SJSA1 (cell line): ENCODE results near the gene RBM19. TPM values are rescaled to one million over a fixed set of nuclear protein-coding genes. Genes with fewer than 3 reads are reported as not detected.

Experiments used
- DNase-seq, 2 experiments: peaks; one replicate each; pipeline ENCODE4 v3.0.0-alpha.2; 2015 to 2020; ENCODE audit warnings: low spot score in 2 of 2, low read depth in 1 of 2
- H3K27ac ChIP-seq: fragments of 250-450 bp; sonication (Bioruptor Pico); 2 replicates; pipeline ENCODE4 v1.5.1; 2020; ENCODE audit warnings: mild to moderate bottlenecking, moderate library complexity
- H3K27me3 ChIP-seq: fragments of 250-450 bp; sonication (Bioruptor Pico); replicated peaks from 2 replicates; pipeline ENCODE4 v1.5.1; 2020; ENCODE audit warnings: mild to moderate bottlenecking, moderate library complexity
- H3K36me3 ChIP-seq: fragments of 250-450 bp; sonication (Bioruptor Pico); 2 replicates; pipeline ENCODE4 v1.5.1; 2020; ENCODE audit warnings: mild to moderate bottlenecking
- H3K4me1 ChIP-seq: fragments of 250-450 bp; sonication (Bioruptor Pico); replicated peaks from 2 replicates; pipeline ENCODE4 v1.6.1; 2021; ENCODE audit warnings: mild to moderate bottlenecking
- H3K4me3 ChIP-seq: fragments of 250-450 bp; sonication (Bioruptor Pico); 2 replicates; pipeline ENCODE4 v1.5.1; 2020; ENCODE audit warnings: mild to moderate bottlenecking
- H3K9me3 ChIP-seq: fragments of 250-450 bp; sonication (Bioruptor Pico); replicated peaks from 2 replicates; pipeline ENCODE4 v1.5.1; 2020; ENCODE audit warnings: mild to moderate bottlenecking
- total RNA-seq: library from RNA; depleted of rRNA; stranded (reverse); fragments of >200 nt; shearing (Covaris generic); gene quantifications from 2 replicates; pipeline ENCODE4 v1.2.3, GENCODE V29; 2014

The RBM19 gene
- total RNA-seq, 1 experiment from 2014 or later: 433 TPM

- peak overlapping the region; percentile 79 for H3K27ac ChIP-seq
- peaks cover 19% of the 10 kb centered on the region for H3K36me3 ChIP-seq
- H3K4me3 ChIP-seq: no peak overlapping the region
- H3K9me3 ChIP-seq: no peaks in the 10 kb centered on the region
- peaks cover 39% of the 10 kb centered on the region for H3K4me1 ChIP-seq
- no peaks in the 10 kb centered on the region for H3K27me3 ChIP-seq
- DNase-seq: peak; percentile 36 to 61
Observed at GRCh38 chr12:113861708-113862312, 104.3 kb downstream of the RBM19 start.

- Histone ChIP-seq H3K36me3 (peaks cover 22% of the 10 kb centered on the region), H3K27ac (peak overlapping the region; percentile 79), H3K9me3 (no peaks in the 10 kb centered on the region), H3K27me3 (no peaks in the 10 kb centered on the region), H3K4me3 (no peak overlapping the region), H3K4me1 (peaks cover 39% of the 10 kb centered on the region)
- DNase-seq: peak; percentile 67 to 85
Observed at GRCh38 chr12:113860950-113861349, 105.2 kb downstream of the RBM19 start.

- no peak for DNase-seq
- no peaks in the 10 kb centered on the region for H3K27me3 ChIP-seq
- peak overlapping the region; percentile 79 for H3K27ac ChIP-seq
- H3K36me3 ChIP-seq: peaks cover 22% of the 10 kb centered on the region
- no peak overlapping the region for H3K4me3 ChIP-seq
- no peaks in the 10 kb centered on the region for H3K9me3 ChIP-seq
- H3K4me1 ChIP-seq: peaks cover 39% of the 10 kb centered on the region
Observed at GRCh38 chr12:113860059-113860820, 105.9 kb downstream of the RBM19 start.

- no peak for DNase-seq
- Histone ChIP-seq H3K27ac (no peak overlapping the region), H3K36me3 (peaks cover 22% of the 10 kb centered on the region), H3K27me3 (no peaks in the 10 kb centered on the region), H3K9me3 (no peaks in the 10 kb centered on the region), H3K4me3 (no peak overlapping the region), H3K4me1 (peaks cover 35% of the 10 kb centered on the region)
Observed at GRCh38 chr12:113858841-113859386, 107.2 kb downstream of the RBM19 start.

GRCh38 chr12:113857371-113857770 is 108.8 kb downstream of the RBM19 start:
- Histone ChIP-seq H3K27ac (no peak overlapping the region), H3K4me1 (peaks cover 20% of the 10 kb centered on the region), H3K27me3 (no peaks in the 10 kb centered on the region), H3K4me3 (no peak overlapping the region), H3K9me3 (no peaks in the 10 kb centered on the region), H3K36me3 (peaks cover 29% of the 10 kb centered on the region)
- DNase-seq: no peak

GRCh38 chr12:113855998-113856397 is 110.1 kb downstream of the RBM19 start:
- H3K27me3 ChIP-seq: no peaks in the 10 kb centered on the region
- no peak overlapping the region for H3K4me3 ChIP-seq
- no peaks in the 10 kb centered on the region for H3K9me3 ChIP-seq
- DNase-seq: no peak
- peaks cover 29% of the 10 kb centered on the region for H3K36me3 ChIP-seq
- H3K4me1 ChIP-seq: peaks cover 6% of the 10 kb centered on the region
- H3K27ac ChIP-seq: no peak overlapping the region

GRCh38 chr12:113854385-113855142 is 111.6 kb downstream of the RBM19 start:
- Histone ChIP-seq H3K4me3 (no peak overlapping the region), H3K27me3 (no peaks in the 10 kb centered on the region), H3K4me1 (peaks cover 8% of the 10 kb centered on the region), H3K9me3 (no peaks in the 10 kb centered on the region), H3K27ac (no peak overlapping the region), H3K36me3 (peaks cover 24% of the 10 kb centered on the region)
- DNase-seq: no peak

GRCh38 chr12:113853491-113853890 is 112.6 kb downstream of the RBM19 start:
- Histone ChIP-seq H3K27me3 (no peaks in the 10 kb centered on the region), H3K27ac (no peak overlapping the region), H3K4me3 (no peak overlapping the region), H3K9me3 (no peaks in the 10 kb centered on the region), H3K36me3 (peaks cover 24% of the 10 kb centered on the region), H3K4me1 (peaks cover 8% of the 10 kb centered on the region)
- DNase-seq: no peak

GRCh38 chr12:113852695-113853490 is 113.2 kb downstream of the RBM19 start:
- no peak for DNase-seq
- peaks cover 8% of the 10 kb centered on the region for H3K4me1 ChIP-seq
- peaks cover 24% of the 10 kb centered on the region for H3K36me3 ChIP-seq
- no peaks in the 10 kb centered on the region for H3K27me3 ChIP-seq
- H3K27ac ChIP-seq: no peak overlapping the region
- H3K9me3 ChIP-seq: no peaks in the 10 kb centered on the region
- H3K4me3 ChIP-seq: no peak overlapping the region

- H3K4me1 ChIP-seq: peaks cover 8% of the 10 kb centered on the region
- H3K4me3 ChIP-seq: no peak overlapping the region
- H3K27me3 ChIP-seq: no peaks in the 10 kb centered on the region
- H3K27ac ChIP-seq: no peak overlapping the region
- no peak for DNase-seq
- peaks cover 17% of the 10 kb centered on the region for H3K36me3 ChIP-seq
- no peaks in the 10 kb centered on the region for H3K9me3 ChIP-seq
Observed at GRCh38 chr12:113852264-113852663, 113.9 kb downstream of the RBM19 start.

- H3K4me3 ChIP-seq: no peak overlapping the region
- peaks cover 9% of the 10 kb centered on the region; the same call in 1 of the 2 replicates for H3K36me3 ChIP-seq
- H3K27ac ChIP-seq: no peak overlapping the region
- DNase-seq: no peak
- no peaks in the 10 kb centered on the region for H3K9me3 ChIP-seq
- peaks cover 13% of the 10 kb centered on the region for H3K4me1 ChIP-seq
- H3K27me3 ChIP-seq: no peaks in the 10 kb centered on the region
Observed at GRCh38 chr12:113850309-113851056, 115.6 kb downstream of the RBM19 start.

GRCh38 chr12:113847856-113848255 is 118.3 kb downstream of the RBM19 start:
- Histone ChIP-seq H3K4me3 (no peak overlapping the region), H3K27me3 (no peaks in the 10 kb centered on the region)

More at GRCh38 chr12:113847856-113848255, 118.3 kb downstream of the RBM19 start:
- Histone ChIP-seq H3K4me1 (peaks cover 13% of the 10 kb centered on the region), H3K27ac (no peak overlapping the region), H3K36me3 (peaks cover 11% of the 10 kb centered on the region; the same call in 1 of the 2 replicates), H3K9me3 (no peaks in the 10 kb centered on the region)
- DNase-seq: no peak
